HCT116 (cell line): ENCODE results near the gene SCNN1B. TPM values are rescaled to one million over a fixed set of nuclear protein-coding genes. Genes with fewer than 3 reads are reported as not detected.

Source experiments
- ATAC-seq: fragments of 200-7000 bp; cut with Tn5 transposase; 2 replicates; pipeline ENCODE4 v1.9.1; 2020; ENCODE audit warnings: mild to moderate bottlenecking, moderate library complexity
- BruUV-seq: library from RNA; stranded (reverse); fragments of 400-500 nt; replicated peaks from 2 replicates; lab custom pipeline; 2021; lab: Mats Ljungman, UMichigan
- CTCF ChIA-PET: fragments of 300-600 bp; sonication (Branson Sonifier 250); formaldehyde crosslinking; loops from one replicate; lab custom pipeline; 2021; ENCODE audit warnings: antibody characterized with exemption; lab: Charles Lee
- POLR2A ChIA-PET: fragments of 300-600, 350-600 bp; sonication (Branson Sonifier 250); formaldehyde crosslinking; loops from one replicate; lab custom pipeline; 2021; ENCODE audit warnings: antibody characterized with exemption; lab: Charles Lee
- RAD21 ChIA-PET, 2 experiments: fragments of 300-600 bp; sonication (Branson Sonifier 250); formaldehyde crosslinking; loops; one replicate each; lab custom pipeline; 2023; ENCODE audit warnings: low total read pairs in 2 of 2; ENCODE audit not compliant: uncharacterized antibody in 2 of 2, unreplicated experiment in 2 of 2, low non-redundant PET in 1 of 2; lab: Charles Lee
- DNase-seq: peaks from one replicate; pipeline ENCODE4 v3.0.0-alpha.2; 2010; ENCODE audit warnings: low read depth, low spot score
- H2AFZ ChIP-seq: fragments of 200-600 bp; shearing (Covaris generic), sonication (generic); 2 replicates; pipeline ENCODE4 v1.6.1; 2017; ENCODE audit warnings: low read depth, mixed run types, mixed read lengths, antibody characterized with exemption, low read length; ENCODE audit not compliant: poor library complexity, severe bottlenecking
- H3K27ac ChIP-seq: 2 replicates; pipeline ENCODE4 v1.5.1; 2012; ENCODE audit warnings: low read depth, low read length
- H3K27me3 ChIP-seq: fragments of 200-600 bp; sonication (generic); 2 replicates; pipeline ENCODE4 v1.6.1; 2016; ENCODE audit warnings: mixed run types, low read length, mixed read lengths; ENCODE audit not compliant: insufficient read depth
- H3K36me3 ChIP-seq, 2 experiments: fragments of 200-500 bp in 1 of 2; fragments of 200-600 bp in 1 of 2; sonication (Bioruptor generic) in 1 of 2; sonication (generic) in 1 of 2; 2 replicates each; pipeline versions ENCODE4 v1.5.1 to v1.6.1; 2014 to 2016; ENCODE audit warnings: low read length in 2 of 2, inconsistent platforms in 1 of 2, mixed read lengths in 1 of 2, mixed run types in 1 of 2; ENCODE audit not compliant: insufficient read depth in 2 of 2, control insufficient read depth in 1 of 2
- H3K4me1 ChIP-seq, 2 experiments: fragments of 200-600 bp in 1 of 2; sonication (generic) in 1 of 2; 2 replicates each; pipeline versions ENCODE4 v1.5.1 to v1.6.1; 2012 to 2017; ENCODE audit warnings: low read length in 2 of 2, inconsistent platforms in 1 of 2, mild to moderate bottlenecking in 1 of 2, mixed read lengths in 1 of 2, mixed run types in 1 of 2, moderate library complexity in 1 of 2; ENCODE audit not compliant: insufficient read depth in 2 of 2, control insufficient read depth in 1 of 2
- H3K4me2 ChIP-seq: fragments of 200-600 bp; sonication (generic); 2 replicates; pipeline ENCODE4 v1.6.1; 2017; ENCODE audit warnings: mixed run types, low read length, mixed read lengths
- H3K4me3 ChIP-seq, 2 experiments: fragments of 200-600 bp in 1 of 2; sonication (generic) in 1 of 2; replicated peaks in 1 of 2; 2 replicates each; pipeline ENCODE4 v1.5.1; 2011 to 2016; ENCODE audit warnings: low read length in 2 of 2, control low read depth in 1 of 2, low read depth in 1 of 2, mild to moderate bottlenecking in 1 of 2, mixed read lengths in 1 of 2, mixed run types in 1 of 2
- H3K79me2 ChIP-seq: fragments of 200-600 bp; sonication (generic); 2 replicates; pipeline ENCODE4 v1.6.1; 2017; ENCODE audit warnings: mild to moderate bottlenecking, mixed run types, low read length, moderate library complexity, mixed read lengths; ENCODE audit not compliant: insufficient read depth
- H3K9ac ChIP-seq: fragments of 200-600 bp; sonication (generic); 2 replicates; pipeline ENCODE4 v1.6.1; 2016; ENCODE audit warnings: low read length, mixed read lengths
- H3K9me2 ChIP-seq: fragments of 200-600 bp; sonication (generic), shearing (Covaris generic); 2 replicates; pipeline ENCODE4 v1.6.1; 2017; ENCODE audit warnings: mixed run types, mild to moderate bottlenecking, moderate library complexity; ENCODE audit not compliant: insufficient read depth
- H3K9me3 ChIP-seq, 2 experiments: fragments of 200-500 bp in 1 of 2; fragments of 200-600 bp in 1 of 2; sonication (Bioruptor generic) in 1 of 2; sonication (generic) in 1 of 2; 2 replicates each; pipeline ENCODE4 v1.6.1; 2014 to 2017; ENCODE audit warnings: low read length in 2 of 2, mixed read lengths in 2 of 2, inconsistent platforms in 1 of 2, low read depth in 1 of 2, mild to moderate bottlenecking in 1 of 2, mixed run types in 1 of 2, moderate library complexity in 1 of 2; ENCODE audit not compliant: control insufficient read depth in 1 of 2, insufficient read depth in 1 of 2
- H4K20me1 ChIP-seq: fragments of 200-600 bp; sonication (generic), shearing (Covaris generic); 2 replicates; pipeline ENCODE4 v1.6.1; 2017; ENCODE audit warnings: mixed run types, mild to moderate bottlenecking, moderate library complexity; ENCODE audit not compliant: insufficient read depth
- ATF3 ChIP-seq: IDR thresholded peaks from 2 replicates; pipeline ENCODE4 v1.6.1; 2012
- CEBPB ChIP-seq: IDR thresholded peaks from 2 replicates; pipeline ENCODE4 v1.6.1; 2012; ENCODE audit warnings: low read depth
- CTCF ChIP-seq, 3 experiments: fragments of 200-600 bp in 1 of 3; sonication (generic) in 1 of 3; IDR thresholded peaks in 2 of 3; conservative IDR thresholded peaks in 1 of 3; 2 replicates each; pipeline ENCODE4 v1.5.1; 2012 to 2017; ENCODE audit warnings: low read depth in 2 of 3, low read length in 2 of 3, antibody characterized with exemption in 1 of 3, borderline replicate concordance in 1 of 3, control low read depth in 1 of 3, mild to moderate bottlenecking in 1 of 3, mixed read lengths in 1 of 3, mixed run types in 1 of 3, moderate library complexity in 1 of 3; ENCODE audit not compliant: insufficient read depth in 1 of 3
- EZH2 ChIP-seq: fragments of 200-600 bp; sonication (generic); IDR thresholded peaks from 2 replicates; pipeline ENCODE4 v1.6.1; 2017; ENCODE audit warnings: antibody characterized with exemption, mixed run types
- FOSL1 ChIP-seq: IDR thresholded peaks from 2 replicates; pipeline ENCODE4 v1.6.1; 2012; ENCODE audit warnings: low read depth
- JUND ChIP-seq: IDR thresholded peaks from 2 replicates; pipeline ENCODE4 v1.6.1; 2012
- POLR2AphosphoS5 ChIP-seq: IDR thresholded peaks from 2 replicates; pipeline ENCODE4 v1.6.1; 2011; ENCODE audit warnings: mild to moderate bottlenecking, low read depth, low read length, moderate library complexity
- REST ChIP-seq: IDR thresholded peaks from 2 replicates; pipeline ENCODE4 v1.6.1; 2012; ENCODE audit warnings: low read depth
- SIN3A ChIP-seq: IDR thresholded peaks from 2 replicates; pipeline ENCODE4 v1.6.1; 2012; ENCODE audit warnings: low read depth
- YY1 ChIP-seq: IDR thresholded peaks from 2 replicates; pipeline ENCODE4 v1.6.1; 2011; ENCODE audit warnings: low read length, low read depth, moderate library complexity, mild to moderate bottlenecking; ENCODE audit not compliant: insufficient replicate concordance; ENCODE audit errors: extremely low read depth
- ZFX ChIP-seq: fragments of 450-650 bp; IDR thresholded peaks from 2 replicates; pipeline ENCODE4 v1.6.1; 2017
- ZNF274 ChIP-seq: fragments of 200-500 bp; sonication (Bioruptor generic); IDR thresholded peaks from 2 replicates; pipeline ENCODE4 v1.6.1; 2014; ENCODE audit warnings: mild to moderate bottlenecking, low read depth, low read length, inconsistent platforms
- intact Hi-C: fragments of 100-400 bp; cut with micrococcal nuclease; formaldehyde crosslinking; loops from 2 replicates; pipeline ENCODE4 v1.10.0; 2022
- total RNA-seq: library from RNA; stranded (reverse); gene quantifications from one replicate; pipeline ENCODE4 v1.2.1, GENCODE V29; 2021; ENCODE audit not compliant: unreplicated experiment

SCNN1B gene
- total RNA-seq, 1 experiment from 2014 or later, result 0.37 TPM

- TF ChIP-seq ZNF274 (no peak), EZH2 (no peak), FOSL1 (no peak), ZFX (no peak), CTCF (IDR thresholded peaks at IDR 0.05 in 2 of 3, conservative IDR thresholded peaks at IDR 0.05 in 1 of 3; ENCODE audit: borderline replicate concordance in 1 of 3, insufficient read depth in 1 of 3, low read depth in 2 of 3, low read length in 2 of 3) (no peak), REST (no peak), YY1 (no peak), JUND (no peak), ATF3 (no peak), SIN3A (no peak), CEBPB (no peak), POLR2AphosphoS5 (no peak)
- Histone ChIP-seq H3K27ac (no peak overlapping the region), H3K36me3 (peaks cover 3 to 7% of the 10 kb centered on the region in 2 experiments; a peak in 2 of 4 replicates), H3K9me2 (no peaks in the 10 kb centered on the region), H3K4me3 (no peak overlapping the region), H3K4me1 (no peaks in the 10 kb centered on the region), H3K9me3 (no peaks in the 10 kb centered on the region), H2AFZ (no peak overlapping the region), H4K20me1 (no peaks in the 10 kb centered on the region), H3K4me2 (no peak overlapping the region), H3K79me2 (no peaks in the 10 kb centered on the region), H3K27me3 (no peaks in the 10 kb centered on the region), H3K9ac (no peak overlapping the region)
- DNase-seq (no peak), ATAC-seq (no peak)
- ChIA-PET POLR2A (no interaction called here), CTCF (no interaction called here), RAD21 (no interaction called here)
- BruUV-seq, result no TSS peak
- intact Hi-C loops, result no loop called here
Measured at GRCh38 chr16:23387666-23388065, 85.6 kb downstream of the SCNN1B start.
